ENCODE results near the gene AGPAT2.

The AGPAT2 gene

GRCh38 chr9:136700959-136701667 lies 13.9 kb upstream of the AGPAT2 start:
- no peak for DNase-seq

- no peak for DNase-seq
Measured at GRCh38 chr9:136700304-136700703, 13.0 kb upstream of the AGPAT2 start.

- DNase-seq, result no peak
Measured at GRCh38 chr9:136698635-136699246, 11.5 kb upstream of the AGPAT2 start.

GRCh38 chr9:136697821-136698526 lies 10.7 kb upstream of the AGPAT2 start:
- DNase-seq, result no peak

- no peak for DNase-seq
Measured at GRCh38 chr9:136697146-136697820, 10.0 kb upstream of the AGPAT2 start.

GRCh38 chr9:136696502-136696901 lies 9.2 kb upstream of the AGPAT2 start:
- DNase-seq, result no peak

- DNase-seq, result no peak
Measured at GRCh38 chr9:136695955-136696354, 8.7 kb upstream of the AGPAT2 start.

GRCh38 chr9:136695435-136695895 lies 8.2 kb upstream of the AGPAT2 start:
- no peak for DNase-seq

- DNase-seq, result no peak
Measured at GRCh38 chr9:136694872-136695247, 7.6 kb upstream of the AGPAT2 start.

GRCh38 chr9:136694163-136694871 lies 7.1 kb upstream of the AGPAT2 start:
- DNase-seq, result no peak

- DNase-seq, result no peak
Measured at GRCh38 chr9:136693490-136694162, 6.4 kb upstream of the AGPAT2 start.

- no peak for DNase-seq
Measured at GRCh38 chr9:136693135-136693489, 5.9 kb upstream of the AGPAT2 start.

- DNase-seq, result no peak
Measured at GRCh38 chr9:136692185-136693134, 5.2 kb upstream of the AGPAT2 start.

GRCh38 chr9:136691316-136692184 lies 4.3 kb upstream of the AGPAT2 start:
- no peak for DNase-seq

- DNase-seq, result no peak
Measured at GRCh38 chr9:136690806-136691261, 3.6 kb upstream of the AGPAT2 start.

- DNase-seq, result no peak
Measured at GRCh38 chr9:136690104-136690805, 3.0 kb upstream of the AGPAT2 start.

GRCh38 chr9:136689108-136689460 lies 1.8 kb upstream of the AGPAT2 start:
- DNase-seq, result no peak

- no peak for DNase-seq
Measured at GRCh38 chr9:136688274-136689107, 1.2 kb upstream of the AGPAT2 start.

Data from NCI-H526 treated with DMSO at 0.1 percent for 48 hours (cell line).